ENCODE data around the gene ZNF688.
A peak's percentile ranks its signal among the peaks of the same experiment; 100 is the strongest.

The ZNF688 gene

DNA sequence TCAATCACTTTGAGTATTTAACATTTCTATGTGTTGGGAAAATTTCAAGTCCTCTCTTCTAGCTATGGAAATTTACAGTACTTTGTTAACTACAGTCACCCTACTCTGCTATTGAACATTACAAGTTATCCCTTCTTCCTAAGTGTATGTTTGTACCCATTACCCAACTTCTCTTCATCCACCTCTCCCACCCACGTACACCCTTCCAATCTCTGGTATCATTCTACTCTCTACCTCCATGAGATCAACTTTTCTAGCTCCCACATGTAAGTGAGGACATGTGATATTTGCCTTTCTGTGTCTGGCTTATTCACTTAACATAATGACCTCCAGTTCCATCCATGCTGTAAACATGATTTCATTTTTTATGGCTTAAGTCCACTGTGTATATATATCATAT, 3.2 kb upstream of the ZNF688 start:
- Histone ChIP-seq H3K4me3 (replicated peaks; ENCODE audit: low read depth, low read length) (no peak overlapping the region), H3K27me3 (replicated peaks; ENCODE audit: control insufficient read depth, insufficient read depth, low read length) (no peaks in the 10 kb centered on the region), H3K36me3 (ENCODE audit: control insufficient read depth, insufficient read depth, low read length) (peaks cover 5% of the 10 kb centered on the region)
- TF ChIP-seq, protein P1, sequence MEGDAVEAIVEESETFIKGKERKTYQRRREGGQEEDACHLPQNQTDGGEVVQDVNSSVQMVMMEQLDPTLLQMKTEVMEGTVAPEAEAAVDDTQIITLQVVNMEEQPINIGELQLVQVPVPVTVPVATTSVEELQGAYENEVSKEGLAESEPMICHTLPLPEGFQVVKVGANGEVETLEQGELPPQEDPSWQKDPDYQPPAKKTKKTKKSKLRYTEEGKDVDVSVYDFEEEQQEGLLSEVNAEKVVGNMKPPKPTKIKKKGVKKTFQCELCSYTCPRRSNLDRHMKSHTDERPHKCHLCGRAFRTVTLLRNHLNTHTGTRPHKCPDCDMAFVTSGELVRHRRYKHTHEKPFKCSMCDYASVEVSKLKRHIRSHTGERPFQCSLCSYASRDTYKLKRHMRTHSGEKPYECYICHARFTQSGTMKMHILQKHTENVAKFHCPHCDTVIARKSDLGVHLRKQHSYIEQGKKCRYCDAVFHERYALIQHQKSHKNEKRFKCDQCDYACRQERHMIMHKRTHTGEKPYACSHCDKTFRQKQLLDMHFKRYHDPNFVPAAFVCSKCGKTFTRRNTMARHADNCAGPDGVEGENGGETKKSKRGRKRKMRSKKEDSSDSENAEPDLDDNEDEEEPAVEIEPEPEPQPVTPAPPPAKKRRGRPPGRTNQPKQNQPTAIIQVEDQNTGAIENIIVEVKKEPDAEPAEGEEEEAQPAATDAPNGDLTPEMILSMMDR (IDR thresholded peaks at IDR 0.05; ENCODE audit: insufficient read depth, low read length, poor library complexity, severe bottlenecking) = no peak
- DNase-seq (ENCODE audit: extremely low read depth, insufficient read length) = no peak

DNA sequence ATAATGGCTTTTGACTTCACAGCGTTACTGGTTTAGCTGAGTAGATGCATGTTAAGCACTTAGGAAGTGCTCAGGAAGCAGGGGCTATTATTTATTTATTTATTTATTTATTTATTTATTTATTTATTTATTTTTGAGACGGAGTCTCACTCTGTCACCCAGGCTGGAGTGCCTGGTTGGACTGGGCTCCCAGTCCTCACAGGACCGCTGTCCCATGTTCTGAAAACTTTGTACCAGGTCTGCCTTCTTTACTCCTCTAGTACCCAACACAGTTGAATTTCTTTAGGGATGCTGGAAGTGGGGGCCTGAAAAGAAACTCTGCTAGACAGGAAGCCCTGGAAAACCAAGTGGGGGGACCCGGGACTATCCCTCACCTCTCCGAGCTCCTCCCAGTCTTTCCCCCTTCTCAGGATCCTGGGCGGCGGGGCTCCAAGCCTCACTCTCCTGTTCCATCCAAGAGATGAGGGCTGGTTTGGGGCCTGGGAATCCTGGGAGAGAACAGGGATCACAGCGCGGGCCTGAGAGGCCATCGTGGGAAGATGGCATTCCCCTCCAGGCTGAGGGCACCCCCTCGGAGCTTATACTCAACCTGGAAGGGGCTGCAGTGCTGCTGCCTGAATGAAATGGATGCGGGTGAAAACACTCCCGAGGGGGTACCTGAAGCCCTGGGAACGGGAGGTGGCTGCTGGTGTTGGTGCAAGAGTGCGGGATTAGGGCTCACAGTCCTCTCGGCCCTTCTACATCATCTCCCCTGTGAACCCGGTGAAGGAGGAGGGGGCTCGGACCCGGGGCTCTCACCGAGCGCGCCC, 674 bp downstream of the ZNF688 start:
- Histone ChIP-seq H3K4me3 (replicated peaks; ENCODE audit: low read depth, low read length) (peak overlapping the region; percentile 65), H3K36me3 (ENCODE audit: control insufficient read depth, insufficient read depth, low read length) (no peaks in the 10 kb centered on the region; the same call in 1 of the 2 replicates), H3K27me3 (replicated peaks; ENCODE audit: control insufficient read depth, insufficient read depth, low read length) (no peaks in the 10 kb centered on the region)
- DNase-seq (ENCODE audit: extremely low read depth, insufficient read length) = no peak
- TF ChIP-seq, protein P1 (IDR thresholded peaks at IDR 0.05; ENCODE audit: insufficient read depth, low read length, poor library complexity, severe bottlenecking) = no peak

DNA sequence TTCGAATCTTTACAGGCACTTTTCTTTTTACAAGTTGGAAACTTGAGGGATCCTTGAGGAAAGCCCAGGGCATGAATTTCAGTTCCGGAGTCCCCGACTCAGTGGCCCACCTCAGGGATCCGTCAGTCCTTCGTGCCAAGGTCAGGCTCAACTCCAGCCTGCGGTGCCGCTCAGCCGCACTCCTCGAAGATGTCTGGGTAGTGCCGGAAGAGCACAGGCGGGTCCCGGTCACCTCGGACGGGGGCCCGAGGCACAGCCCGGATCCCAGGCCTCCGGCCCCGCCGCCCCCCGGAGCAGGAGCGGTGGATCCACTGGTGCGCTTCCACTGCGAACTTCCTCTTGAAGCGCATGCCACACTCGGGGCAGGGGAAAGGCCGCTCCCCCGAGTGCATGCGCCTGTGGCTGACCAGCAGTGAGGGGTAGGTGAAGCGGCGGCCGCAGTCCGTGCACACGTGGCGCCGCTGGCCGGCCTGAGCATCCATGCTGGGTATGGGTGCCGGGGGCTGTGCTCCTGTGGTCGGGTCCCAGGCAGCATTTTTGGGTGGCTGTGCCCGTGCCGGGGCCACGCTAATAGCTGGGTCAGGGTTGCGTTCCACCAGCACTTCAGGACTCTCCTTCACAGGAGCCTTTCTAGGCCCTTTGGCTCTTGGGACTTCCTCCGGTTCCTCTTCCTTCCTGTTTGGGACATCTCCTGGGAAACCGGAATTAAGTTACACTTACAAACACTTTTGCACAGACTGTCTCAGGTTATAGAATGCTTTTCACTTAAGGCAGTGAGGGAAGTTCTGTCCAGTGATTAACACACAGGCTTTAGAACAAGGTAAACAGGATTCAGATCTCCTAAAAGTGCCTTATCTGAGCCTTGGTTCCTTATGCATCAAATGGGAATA, 1.5 kb downstream of the ZNF688 start:
- Histone ChIP-seq H3K36me3 (ENCODE audit: control insufficient read depth, insufficient read depth, low read length) (no peaks in the 10 kb centered on the region; the same call in 1 of the 2 replicates), H3K4me3 (replicated peaks; ENCODE audit: low read depth, low read length) (no peak overlapping the region), H3K27me3 (replicated peaks; ENCODE audit: control insufficient read depth, insufficient read depth, low read length) (no peaks in the 10 kb centered on the region)
- no peak for DNase-seq (ENCODE audit: extremely low read depth, insufficient read length)
- TF ChIP-seq, protein P1 (IDR thresholded peaks at IDR 0.05; ENCODE audit: insufficient read depth, low read length, poor library complexity, severe bottlenecking) = no peak

DNA sequence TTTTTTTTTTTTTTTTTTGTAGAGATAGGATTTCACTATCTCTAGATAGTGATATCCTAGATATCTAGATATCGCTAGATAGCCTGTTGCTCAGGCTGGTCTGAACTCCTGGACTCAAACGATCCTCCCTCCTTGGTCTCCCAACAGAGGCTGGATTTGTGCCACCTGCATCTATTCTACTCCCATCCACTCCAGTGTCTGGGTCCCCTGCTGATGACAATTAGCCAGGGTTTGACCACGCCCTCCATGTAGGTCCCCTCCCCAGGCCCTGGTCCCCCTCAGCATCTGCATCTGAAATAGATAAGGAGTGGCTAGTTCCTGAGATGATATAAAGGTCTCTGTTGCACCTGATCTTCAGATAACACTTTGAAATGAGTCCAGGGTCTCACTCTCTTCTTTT, 2.2 kb downstream of the ZNF688 start:
- Histone ChIP-seq H3K36me3 (ENCODE audit: control insufficient read depth, insufficient read depth, low read length) (no peaks in the 10 kb centered on the region; the same call in 1 of the 2 replicates), H3K27me3 (replicated peaks; ENCODE audit: control insufficient read depth, insufficient read depth, low read length) (no peaks in the 10 kb centered on the region), H3K4me3 (replicated peaks; ENCODE audit: low read depth, low read length) (no peak overlapping the region)
- DNase-seq (ENCODE audit: extremely low read depth, insufficient read length) = no peak
- TF ChIP-seq, protein P1 (IDR thresholded peaks at IDR 0.05; ENCODE audit: insufficient read depth, low read length, poor library complexity, severe bottlenecking) = no peak

DNA sequence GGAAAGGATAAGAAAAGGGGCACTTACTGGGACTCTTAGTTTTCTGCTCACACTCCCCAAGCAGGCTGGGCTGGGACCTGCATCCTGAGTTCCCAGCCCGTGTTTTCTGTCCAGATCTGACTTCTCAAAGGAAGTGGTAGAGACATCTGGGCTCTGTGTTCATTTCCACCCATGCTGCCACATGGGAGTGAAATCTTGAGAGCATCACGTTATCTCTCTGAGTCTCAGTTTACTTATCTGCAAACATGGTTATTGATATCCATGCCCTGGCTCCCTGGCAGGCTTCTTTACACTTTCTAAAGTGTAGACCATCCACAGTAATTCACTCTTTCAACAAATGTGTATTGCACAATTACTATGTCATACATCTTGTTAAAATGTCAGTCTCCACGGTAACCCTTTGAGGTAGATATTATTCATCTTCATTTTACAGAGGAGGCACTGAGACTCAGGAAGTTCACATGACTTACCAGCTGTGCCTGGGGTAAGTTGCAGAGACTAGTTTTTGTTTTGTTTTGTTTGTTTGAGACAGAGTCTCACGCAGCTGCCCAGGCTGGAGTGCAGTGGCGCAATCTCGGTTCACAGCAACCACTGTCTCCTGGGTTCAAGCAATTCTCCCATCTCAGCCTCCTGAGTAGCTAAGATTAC, 3.4 kb downstream of the ZNF688 start:
- TF ChIP-seq, protein P1 (IDR thresholded peaks at IDR 0.05; ENCODE audit: insufficient read depth, low read length, poor library complexity, severe bottlenecking) = no peak
- no peaks in the 10 kb centered on the region; the same call in 1 of the 2 replicates for H3K36me3 ChIP-seq (ENCODE audit: control insufficient read depth, insufficient read depth, low read length)
- H3K27me3 ChIP-seq (replicated peaks; ENCODE audit: control insufficient read depth, insufficient read depth, low read length) = no peaks in the 10 kb centered on the region
- no peak for DNase-seq (ENCODE audit: extremely low read depth, insufficient read length)
- H3K4me3 ChIP-seq (replicated peaks; ENCODE audit: low read depth, low read length) = no peak overlapping the region

Data from GM06990 (cell line).